ENCODE data around the gene TOM1L2. TPM values are rescaled to one million over a fixed set of nuclear protein-coding genes. Genes with fewer than 3 reads are reported as not detected.

Gene TOM1L2
- 49.1 TPM for total RNA-seq

DNA sequence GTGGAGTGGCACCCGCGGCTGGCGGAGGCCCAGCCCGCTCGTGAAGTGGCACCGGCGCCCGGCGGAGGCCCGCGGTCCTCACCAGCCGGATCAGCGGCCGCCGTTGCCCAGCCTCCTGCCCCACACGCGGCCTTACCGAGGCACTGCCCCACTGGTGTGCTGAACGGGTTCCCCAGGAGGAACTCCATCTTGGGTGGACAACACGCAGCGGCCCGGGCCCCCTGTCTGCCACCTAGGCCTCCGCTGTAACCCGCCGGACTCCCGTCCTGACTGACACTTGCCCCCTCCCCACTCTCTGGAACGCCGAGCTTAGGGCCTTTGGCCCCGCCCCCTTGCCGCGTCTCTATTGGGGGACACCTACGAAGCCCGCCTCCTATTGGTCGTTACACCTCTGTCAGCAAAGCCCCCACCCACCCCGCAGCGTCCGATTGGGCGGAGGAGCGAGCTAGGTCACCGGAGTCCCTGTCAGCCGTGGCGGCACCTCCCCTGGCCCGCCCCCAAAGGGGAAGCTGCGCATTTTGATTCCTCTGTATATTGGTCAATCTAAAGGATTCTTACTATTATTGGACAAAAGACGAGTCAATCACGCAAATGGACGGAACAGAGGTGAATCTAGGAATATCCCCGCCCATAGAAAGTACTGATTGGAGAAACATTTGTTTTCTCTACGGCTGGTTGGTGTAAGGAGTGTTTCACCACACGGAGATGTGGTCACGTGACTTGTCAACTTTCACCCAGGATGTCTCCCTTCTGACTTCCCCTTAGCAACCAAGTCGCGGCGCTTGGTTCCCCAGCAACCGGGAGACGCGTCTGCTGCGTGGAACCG lies at the start of gene TOM1L2, which contains the start of gene DRC3:
Gene TOM1L2 (minus strand): TSS at position 275 of the 826 bp plus-strand sequence. CDS start 87 bp downstream, at position 188.
Gene DRC3 (plus strand): TSS at position 737 of the 826 bp plus-strand sequence. CDS start 4,737 bp downstream, outside the sequence.

DNA sequence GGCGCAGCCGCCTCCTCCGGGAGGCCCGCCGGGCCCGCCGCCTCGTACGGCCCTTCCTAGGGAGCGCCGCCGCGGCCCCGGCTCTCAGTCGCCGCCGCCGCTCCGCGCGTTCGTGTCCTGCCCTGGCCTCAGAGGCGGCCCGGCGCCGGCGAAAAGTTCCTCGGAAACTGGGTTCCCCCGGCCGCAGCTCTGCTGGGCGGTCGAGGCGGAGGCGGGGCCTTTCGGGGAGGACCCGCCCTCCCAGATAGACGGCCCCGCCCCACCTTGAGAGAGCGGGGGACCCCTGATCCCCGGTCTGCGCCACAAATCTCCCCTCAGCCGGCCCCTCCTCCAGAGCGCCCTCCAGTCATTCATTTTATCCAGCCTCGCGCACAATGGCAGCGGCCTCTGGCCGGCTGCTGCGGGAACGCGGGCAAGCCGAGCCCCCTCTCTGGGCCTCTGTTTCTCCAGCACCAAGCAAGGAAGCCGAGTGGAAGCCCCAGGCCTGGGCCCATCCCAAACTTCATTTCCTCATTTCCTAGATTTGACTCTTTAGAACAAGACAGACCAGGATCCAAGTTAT lies 135.3 kb downstream of the TOM1L2 start, which contains the start of gene SREBF1:
Gene SREBF1 (minus strand): TSS at position 169 of the 562 bp plus-strand sequence. CDS start 169 bp downstream, outside the sequence.

Small RNA genes within 50 kb of the gene (small RNA-seq; reads per million reads assigned to genes)
- gene MIR33B (ENCODE audit: low replicate concordance) (0.43 reads per million, percentile 36 among the genes with 10 or more reads in this experiment), gene MIR6777 (ENCODE audit: low replicate concordance) (not detected)

Other genes starting within 250 kb of the TOM1L2 start
- 30.0 TPM for gene SREBF1, start 135.4 kb downstream of the TOM1L2 start, total RNA-seq
- 5.0 TPM for gene DRC3, start 462 bp upstream of the TOM1L2 start, total RNA-seq
- gene ATPAF2, start 66.8 kb upstream of the TOM1L2 start, total RNA-seq, result 49.5 TPM
- 8.8 TPM for gene GID4, start 67.0 kb upstream of the TOM1L2 start, total RNA-seq
- gene DRG2, start 115.5 kb upstream of the TOM1L2 start, total RNA-seq, result 26.3 TPM
- 9.4 TPM for gene MYO15A, start 136.4 kb upstream of the TOM1L2 start, total RNA-seq
- 52.3 TPM for gene ALKBH5, start 211.4 kb upstream of the TOM1L2 start, total RNA-seq

All from parietal lobe (tissue), 2 donors.